Measurements from ENCODE around the gene GDF7. TPM values are rescaled to one million over a fixed set of nuclear protein-coding genes. Genes with fewer than 3 reads are reported as not detected.

The GDF7 gene
- total RNA-seq, 2 experiments from 2014 or later, result 0.06 TPM

GRCh38 chr2:20645761-20646160, 21.2 kb upstream of the GDF7 start:
- no peak for DNase-seq (ENCODE audit: low spot score)
- Histone ChIP-seq H4K20me1 (ENCODE audit: insufficient read depth, low read length) (no peaks in the 10 kb centered on the region), H3K4me2 (ENCODE audit: low read length) (no peak overlapping the region), H3K4me1 (ENCODE audit: insufficient read depth, low read length, poor library complexity, severe bottlenecking) (peaks cover 8% of the 10 kb centered on the region), H2AFZ (ENCODE audit: low read length) (no peak overlapping the region), H3K79me2 (ENCODE audit: insufficient read depth, low read depth, low read length) (no peaks in the 10 kb centered on the region), H3K27ac (ENCODE audit: low read depth, low read length, poor library complexity, severe bottlenecking) (no peak overlapping the region), H3K9me2 (ENCODE audit: insufficient read depth, low read length) (no peaks in the 10 kb centered on the region), H3K4me3 (ENCODE audit: low read depth, low read length, poor library complexity, severe bottlenecking) (no peak overlapping the region), H3K36me3 (ENCODE audit: insufficient read depth, low read length) (no peaks in the 10 kb centered on the region), H3K9me3 (ENCODE audit: low read length) (no peaks in the 10 kb centered on the region)
- intact Hi-C loops (cut with micrococcal nuclease; ENCODE audit: unreplicated experiment), result no loop called here
- no TSS peak for BruUV-seq (replicated peaks)
- TF ChIP-seq EZH2phosphoT487 (IDR thresholded peaks at IDR 0.05; ENCODE audit: borderline replicate concordance, low read depth, low read length), result no peak
- no peak for TF ChIP-seq CTCF (conservative IDR thresholded peaks at IDR 0.05; ENCODE audit: low read length)
- CTCF ChIA-PET (ENCODE audit: unreplicated experiment), result no interaction called here
- POLR2A ChIA-PET, result no interaction called here

GRCh38 chr2:20646446-20646845, 20.5 kb upstream of the GDF7 start:
- intact Hi-C loops (cut with micrococcal nuclease; ENCODE audit: unreplicated experiment), result no loop called here
- H3K79me2 ChIP-seq (ENCODE audit: insufficient read depth, low read depth, low read length), result no peaks in the 10 kb centered on the region
- POLR2A ChIA-PET, result no interaction called here

GRCh38 chr2:20647211-20647610, 19.7 kb upstream of the GDF7 start:
- Histone ChIP-seq H3K4me3 (ENCODE audit: low read depth, low read length, poor library complexity, severe bottlenecking) (no peak overlapping the region), H4K20me1 (ENCODE audit: insufficient read depth, low read length) (no peaks in the 10 kb centered on the region), H3K4me2 (ENCODE audit: low read length) (no peak overlapping the region), H3K79me2 (ENCODE audit: insufficient read depth, low read depth, low read length) (no peaks in the 10 kb centered on the region), H3K27ac (ENCODE audit: low read depth, low read length, poor library complexity, severe bottlenecking) (no peak overlapping the region), H3K9me3 (ENCODE audit: low read length) (no peaks in the 10 kb centered on the region), H3K36me3 (ENCODE audit: insufficient read depth, low read length) (no peaks in the 10 kb centered on the region), H2AFZ (ENCODE audit: low read length) (no peak overlapping the region), H3K4me1 (ENCODE audit: insufficient read depth, low read length, poor library complexity, severe bottlenecking) (peaks cover 15% of the 10 kb centered on the region), H3K9me2 (ENCODE audit: insufficient read depth, low read length) (no peaks in the 10 kb centered on the region)
- POLR2A ChIA-PET, result no interaction called here
- intact Hi-C loops (cut with micrococcal nuclease; ENCODE audit: unreplicated experiment), result no loop called here
- no TSS peak for BruUV-seq (replicated peaks)
- CTCF ChIA-PET (ENCODE audit: unreplicated experiment), result interaction anchor here (0.6 kb wide), 1 partner anchor 25 kb away, joined by 8 read pairs; no protein-coding TSS in a partner anchor
- TF ChIP-seq EZH2phosphoT487 (IDR thresholded peaks at IDR 0.05; ENCODE audit: borderline replicate concordance, low read depth, low read length), result no peak
- TF ChIP-seq CTCF (conservative IDR thresholded peaks at IDR 0.05; ENCODE audit: low read length), result no peak
- no peak for DNase-seq (ENCODE audit: low spot score)

More at GRCh38 chr2:20646446-20646845, 20.5 kb upstream of the GDF7 start:
- Histone ChIP-seq H3K36me3 (ENCODE audit: insufficient read depth, low read length) (no peaks in the 10 kb centered on the region), H3K4me1 (ENCODE audit: insufficient read depth, low read length, poor library complexity, severe bottlenecking) (peaks cover 12% of the 10 kb centered on the region), H3K27ac (ENCODE audit: low read depth, low read length, poor library complexity, severe bottlenecking) (no peak overlapping the region), H3K4me3 (ENCODE audit: low read depth, low read length, poor library complexity, severe bottlenecking) (no peak overlapping the region), H3K9me2 (ENCODE audit: insufficient read depth, low read length) (no peaks in the 10 kb centered on the region), H3K9me3 (ENCODE audit: low read length) (no peaks in the 10 kb centered on the region), H4K20me1 (ENCODE audit: insufficient read depth, low read length) (no peaks in the 10 kb centered on the region), H2AFZ (ENCODE audit: low read length) (no peak overlapping the region), H3K4me2 (ENCODE audit: low read length) (no peak overlapping the region)
- no peak for DNase-seq (ENCODE audit: low spot score)
- no TSS peak for BruUV-seq (replicated peaks)
- CTCF ChIA-PET (ENCODE audit: unreplicated experiment), result no interaction called here
- TF ChIP-seq EZH2phosphoT487 (IDR thresholded peaks at IDR 0.05; ENCODE audit: borderline replicate concordance, low read depth, low read length), result no peak
- no peak for TF ChIP-seq CTCF (conservative IDR thresholded peaks at IDR 0.05; ENCODE audit: low read length)

Measured in OCI-LY7 (cell line).